ENCODE measurements around the gene GALNT5.

GRCh38 chr2:157250836-157251235 is 6.7 kb upstream of the GALNT5 start:
- TF ChIP-seq, protein P1, sequence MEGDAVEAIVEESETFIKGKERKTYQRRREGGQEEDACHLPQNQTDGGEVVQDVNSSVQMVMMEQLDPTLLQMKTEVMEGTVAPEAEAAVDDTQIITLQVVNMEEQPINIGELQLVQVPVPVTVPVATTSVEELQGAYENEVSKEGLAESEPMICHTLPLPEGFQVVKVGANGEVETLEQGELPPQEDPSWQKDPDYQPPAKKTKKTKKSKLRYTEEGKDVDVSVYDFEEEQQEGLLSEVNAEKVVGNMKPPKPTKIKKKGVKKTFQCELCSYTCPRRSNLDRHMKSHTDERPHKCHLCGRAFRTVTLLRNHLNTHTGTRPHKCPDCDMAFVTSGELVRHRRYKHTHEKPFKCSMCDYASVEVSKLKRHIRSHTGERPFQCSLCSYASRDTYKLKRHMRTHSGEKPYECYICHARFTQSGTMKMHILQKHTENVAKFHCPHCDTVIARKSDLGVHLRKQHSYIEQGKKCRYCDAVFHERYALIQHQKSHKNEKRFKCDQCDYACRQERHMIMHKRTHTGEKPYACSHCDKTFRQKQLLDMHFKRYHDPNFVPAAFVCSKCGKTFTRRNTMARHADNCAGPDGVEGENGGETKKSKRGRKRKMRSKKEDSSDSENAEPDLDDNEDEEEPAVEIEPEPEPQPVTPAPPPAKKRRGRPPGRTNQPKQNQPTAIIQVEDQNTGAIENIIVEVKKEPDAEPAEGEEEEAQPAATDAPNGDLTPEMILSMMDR (IDR thresholded peaks at IDR 0.05) = no peak
- no peak for TF ChIP-seq EZH2phosphoT487 (IDR thresholded peaks at IDR 0.05)
- TF ChIP-seq EZH2 (IDR thresholded peaks at IDR 0.05) = no peak
